ELF-1 (cell line): ENCODE data around the gene AMOTL2.
A peak's percentile ranks its signal among the peaks of the same experiment; 100 is the strongest.

Experiments
- DNase-seq: peaks from one replicate; pipeline ENCODE4 v3.0.0-alpha.2; 2016; ENCODE audit warnings: low read depth, low spot score

Gene AMOTL2

GRCh38 chr3:134315286-134316106, 58.8 kb downstream of the AMOTL2 start:
- no peak for DNase-seq

GRCh38 chr3:134314588-134315285, 59.5 kb downstream of the AMOTL2 start:
- DNase-seq = no peak

GRCh38 chr3:134313847-134314587, 60.2 kb downstream of the AMOTL2 start:
- DNase-seq = no peak

DNA sequence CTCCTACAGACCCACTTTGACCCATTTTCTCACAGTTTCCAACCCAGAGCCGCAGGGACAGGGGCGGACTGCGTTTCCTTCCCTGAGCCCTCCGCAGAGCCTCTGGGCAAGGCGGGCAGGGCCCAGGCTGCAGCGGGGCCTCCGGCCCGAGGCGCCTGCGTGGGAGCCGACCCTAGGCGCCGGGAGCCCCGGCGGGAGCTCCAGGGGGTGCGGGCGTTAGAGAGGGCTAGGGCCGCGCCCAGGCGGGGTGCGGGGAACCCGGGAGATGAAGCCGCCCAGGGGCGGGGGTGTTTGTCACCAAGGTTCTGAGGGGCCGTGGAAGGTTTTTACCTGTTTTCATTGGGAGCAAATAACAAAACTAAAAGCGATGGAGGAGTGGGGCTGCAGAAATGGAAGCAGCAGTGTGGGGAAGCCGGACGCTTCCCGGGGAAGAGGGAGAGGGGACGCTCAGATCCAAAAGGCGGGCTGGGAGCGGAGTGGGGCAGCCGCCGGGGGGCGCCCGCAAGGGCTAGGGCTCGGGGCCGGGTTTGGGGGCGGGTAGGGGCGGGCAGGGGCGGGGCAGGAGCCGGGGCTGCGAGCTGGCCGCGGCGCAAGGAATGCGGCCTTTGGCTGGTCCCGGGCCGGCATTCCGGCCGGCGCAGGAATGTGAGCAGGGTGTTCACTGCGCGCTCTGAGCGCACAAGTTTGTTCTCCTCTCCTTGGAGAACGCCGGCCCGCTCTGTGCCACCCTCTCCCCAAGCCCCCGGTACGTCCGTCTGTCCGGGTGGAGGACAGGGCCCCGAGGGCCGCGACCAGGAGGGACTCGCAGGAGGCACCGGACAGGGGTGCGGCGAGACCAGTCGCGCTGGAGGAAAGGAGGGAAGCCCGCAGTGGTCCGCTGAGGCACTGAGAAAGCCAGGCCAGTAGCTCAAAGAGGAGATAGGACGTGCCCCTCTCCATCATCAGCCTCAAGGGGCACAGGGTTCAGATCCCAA, 61.1 kb downstream of the AMOTL2 start:
- peak; percentile 88 for DNase-seq

GRCh38 chr3:134312072-134312872, 62.0 kb downstream of the AMOTL2 start:
- peak; percentile 72 for DNase-seq

DNA sequence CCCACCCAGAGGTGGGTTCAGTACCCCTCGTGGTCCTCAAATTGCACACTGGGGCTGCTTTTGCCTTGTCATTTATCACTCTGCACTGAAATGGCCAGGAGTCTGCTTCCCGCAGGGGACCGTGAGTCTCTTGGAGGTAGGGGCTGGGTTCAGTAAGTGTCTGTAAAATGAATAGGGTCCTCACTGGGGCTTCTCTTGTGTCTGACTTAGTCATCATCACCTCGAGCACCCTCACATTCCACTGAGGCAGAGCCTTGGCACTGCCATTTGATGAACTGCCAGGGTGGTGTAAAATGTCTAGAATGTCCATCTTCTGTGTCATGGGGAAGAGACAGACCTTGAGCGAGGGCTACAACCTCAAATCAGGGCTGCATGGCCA, 62.6 kb downstream of the AMOTL2 start:
- DNase-seq = no peak

DNA sequence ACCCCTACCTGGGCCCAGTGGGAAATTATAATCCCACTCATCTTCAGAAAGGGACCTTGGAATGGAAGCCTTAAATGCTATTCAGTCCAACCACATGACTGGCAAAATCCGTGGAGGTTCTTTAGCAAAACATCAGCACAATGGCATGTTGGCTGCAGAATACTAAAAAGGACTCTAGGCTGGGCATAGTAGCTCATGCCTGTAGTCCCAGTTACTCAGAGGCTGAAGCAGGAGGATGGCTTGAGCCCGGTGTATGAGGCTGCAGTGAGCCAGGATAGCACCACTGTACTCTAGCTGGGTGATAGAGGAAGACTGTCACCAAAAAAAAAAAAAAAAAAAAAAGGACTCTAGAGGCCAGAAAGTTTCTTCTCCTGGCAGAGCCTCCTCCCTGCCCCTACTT, 63.0 kb downstream of the AMOTL2 start:
- DNase-seq = no peak

- peak; percentile 81 for DNase-seq
These were observed 64.1 kb downstream of the AMOTL2 start for GRCh38 chr3:134309987-134310700.

GRCh38 chr3:134308350-134308891, 65.8 kb downstream of the AMOTL2 start:
- DNase-seq = peak; percentile 91

DNA sequence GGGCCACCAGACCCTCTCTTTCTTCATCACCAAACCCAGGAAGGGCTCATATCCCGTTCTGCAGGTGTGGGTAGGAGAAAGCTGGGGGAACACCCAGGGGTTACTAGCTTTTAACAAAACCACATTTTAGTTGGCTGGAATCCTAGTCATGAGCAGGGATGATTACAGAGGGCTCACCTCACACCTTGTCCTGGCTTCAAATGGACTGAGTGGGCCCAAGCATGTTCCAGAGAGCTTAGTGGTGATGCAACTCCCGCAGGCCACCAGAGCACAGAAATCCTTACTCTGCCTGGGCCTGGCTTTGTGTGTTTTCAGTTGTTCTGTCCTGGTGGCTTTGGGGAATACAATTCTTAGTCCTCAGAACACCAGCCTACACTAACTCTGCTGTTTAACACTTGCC, 66.8 kb downstream of the AMOTL2 start:
- DNase-seq = no peak

DNA sequence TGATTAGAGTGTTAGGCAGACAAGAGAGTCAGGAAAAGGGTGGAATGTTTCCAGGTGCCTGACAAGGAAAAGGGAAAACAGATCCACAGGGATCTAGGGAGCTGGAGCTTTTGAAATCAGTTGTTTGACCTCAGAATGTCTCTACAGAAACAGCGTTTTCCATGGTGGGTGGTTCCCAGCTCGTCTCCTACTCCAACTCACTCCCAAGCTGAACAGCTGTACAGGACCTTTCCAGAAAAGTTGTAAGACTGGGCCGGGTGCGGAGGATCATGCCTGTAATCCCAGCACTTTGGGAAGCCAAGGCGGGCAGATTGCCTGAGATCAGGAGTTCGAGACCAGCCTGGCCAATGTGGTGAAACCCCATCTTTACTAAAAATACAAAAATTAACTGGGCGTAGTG, 67.9 kb downstream of the AMOTL2 start:
- DNase-seq = no peak
